ENCODE data around the gene VAT1L.

DNA sequence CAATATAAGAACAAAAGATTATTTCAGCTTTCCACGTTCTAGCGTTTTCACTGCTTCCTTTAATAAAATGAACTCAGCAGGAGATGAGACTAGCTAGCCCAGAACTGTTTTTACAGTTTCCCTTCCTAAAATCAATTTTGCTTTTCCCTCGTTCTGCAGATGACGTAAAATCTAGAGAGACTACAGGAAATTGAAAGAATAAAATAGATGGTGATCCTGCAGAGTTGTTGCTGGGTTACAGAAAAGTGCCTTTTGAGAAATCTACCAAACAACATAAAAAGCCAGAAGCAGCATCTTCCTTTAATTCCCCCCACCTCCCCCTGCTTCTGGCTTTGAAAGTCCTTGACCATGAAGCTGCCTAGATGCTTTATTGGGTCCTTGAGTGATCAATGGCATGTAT lies 137.2 kb downstream of the VAT1L start:
- no peak for TF ChIP-seq YY1 (IDR thresholded peaks at IDR 0.05; ENCODE audit: insufficient read depth, insufficient read length)
- TF ChIP-seq ZNF274 (IDR thresholded peaks at IDR 0.05; ENCODE audit: low read depth, low read length) = no peak
- no peak for TF ChIP-seq SUZ12 (IDR thresholded peaks at IDR 0.05; ENCODE audit: extremely low read depth, insufficient read depth, insufficient read length)

Data from NT2/D1 (cell line).